DND-41 (cell line): Measurements from ENCODE around the gene SHROOM3.

Experiments
- ATAC-seq: fragments of 200-7000 bp; cut with Tn5 transposase; 3 replicates; pipeline ENCODE4 v1.9.1; 2021; ENCODE audit warnings: low read depth; ENCODE audit not compliant: insufficient read depth
- DNase-seq: peaks from one replicate; pipeline ENCODE4 v3.0.0-alpha.2; 2020
- H2AFZ ChIP-seq: 2 replicates; pipeline ENCODE4 v1.6.0; 2012; ENCODE audit warnings: low read depth, low read length
- H3K27ac ChIP-seq: 2 replicates; pipeline ENCODE4 v1.5.1; 2012; ENCODE audit warnings: low read length, inconsistent platforms
- H3K27me3 ChIP-seq: fragments of 200-600 bp; sonication (generic); 2 replicates; pipeline ENCODE4 v1.6.0; 2012; ENCODE audit warnings: low read length, mild to moderate bottlenecking, inconsistent platforms; ENCODE audit not compliant: insufficient read depth, poor library complexity
- H3K36me3 ChIP-seq: 2 replicates; pipeline ENCODE4 v1.5.1; 2012; ENCODE audit warnings: low read length, inconsistent platforms; ENCODE audit not compliant: insufficient read depth
- H3K4me1 ChIP-seq: 2 replicates; pipeline ENCODE4 v1.5.1; 2012; ENCODE audit warnings: mild to moderate bottlenecking, low read length; ENCODE audit not compliant: insufficient read depth
- H3K4me2 ChIP-seq: 2 replicates; pipeline ENCODE4 v1.6.0; 2012; ENCODE audit warnings: mild to moderate bottlenecking, moderate library complexity, low read length, inconsistent platforms; ENCODE audit not compliant: insufficient read depth
- H3K4me3 ChIP-seq, 2 experiments: fragments of 200-600 bp in 1 of 2; shearing (Covaris generic) in 1 of 2; 2 replicates each; pipeline ENCODE4 v1.5.1; 2012 to 2016; ENCODE audit warnings: inconsistent platforms in 2 of 2, low read length in 2 of 2, mild to moderate bottlenecking in 2 of 2, low read depth in 1 of 2, moderate library complexity in 1 of 2
- H3K79me2 ChIP-seq: 2 replicates; pipeline ENCODE4 v1.6.0; 2012; ENCODE audit warnings: low read length, inconsistent platforms; ENCODE audit not compliant: insufficient read depth
- H3K9ac ChIP-seq: 2 replicates; pipeline ENCODE4 v1.6.0; 2012; ENCODE audit warnings: low read depth, mild to moderate bottlenecking, inconsistent platforms, low read length, moderate library complexity
- H3K9me3 ChIP-seq: 2 replicates; pipeline ENCODE4 v1.5.1; 2012; ENCODE audit warnings: low read length, moderate library complexity, mild to moderate bottlenecking, inconsistent platforms; ENCODE audit not compliant: insufficient read depth, severe bottlenecking
- H4K20me1 ChIP-seq: 2 replicates; pipeline ENCODE4 v1.6.0; 2012; ENCODE audit warnings: low read length; ENCODE audit not compliant: insufficient read depth
- EZH2 ChIP-seq: IDR thresholded peaks from 3 replicates; pipeline ENCODE4 v1.6.1; 2012; ENCODE audit warnings: borderline replicate concordance, low read depth, mild to moderate bottlenecking, moderate library complexity, low read length, inconsistent platforms; ENCODE audit not compliant: severe bottlenecking
- TF ChIP-seq, protein P1 (sequence below): IDR thresholded peaks from 2 replicates; pipeline ENCODE4 v1.5.1; 2012; ENCODE audit warnings: borderline replicate concordance, low read length, moderate library complexity, mild to moderate bottlenecking; ENCODE audit not compliant: poor library complexity, severe bottlenecking; ENCODE audit errors: extremely low read depth

Gene SHROOM3

GRCh38 chr4:76515975-76516843 lies 81.2 kb downstream of the SHROOM3 start:
- H3K4me3 ChIP-seq, result no peak overlapping the region
- TF ChIP-seq EZH2, result no peak
- TF ChIP-seq, protein P1, sequence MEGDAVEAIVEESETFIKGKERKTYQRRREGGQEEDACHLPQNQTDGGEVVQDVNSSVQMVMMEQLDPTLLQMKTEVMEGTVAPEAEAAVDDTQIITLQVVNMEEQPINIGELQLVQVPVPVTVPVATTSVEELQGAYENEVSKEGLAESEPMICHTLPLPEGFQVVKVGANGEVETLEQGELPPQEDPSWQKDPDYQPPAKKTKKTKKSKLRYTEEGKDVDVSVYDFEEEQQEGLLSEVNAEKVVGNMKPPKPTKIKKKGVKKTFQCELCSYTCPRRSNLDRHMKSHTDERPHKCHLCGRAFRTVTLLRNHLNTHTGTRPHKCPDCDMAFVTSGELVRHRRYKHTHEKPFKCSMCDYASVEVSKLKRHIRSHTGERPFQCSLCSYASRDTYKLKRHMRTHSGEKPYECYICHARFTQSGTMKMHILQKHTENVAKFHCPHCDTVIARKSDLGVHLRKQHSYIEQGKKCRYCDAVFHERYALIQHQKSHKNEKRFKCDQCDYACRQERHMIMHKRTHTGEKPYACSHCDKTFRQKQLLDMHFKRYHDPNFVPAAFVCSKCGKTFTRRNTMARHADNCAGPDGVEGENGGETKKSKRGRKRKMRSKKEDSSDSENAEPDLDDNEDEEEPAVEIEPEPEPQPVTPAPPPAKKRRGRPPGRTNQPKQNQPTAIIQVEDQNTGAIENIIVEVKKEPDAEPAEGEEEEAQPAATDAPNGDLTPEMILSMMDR, result no peak
- H3K79me2 ChIP-seq, result no peaks in the 10 kb centered on the region
- ATAC-seq, result no peak
- no peaks in the 10 kb centered on the region for H3K4me1 ChIP-seq
- H3K4me2 ChIP-seq, result no peak overlapping the region
- no peak for DNase-seq
- no peak overlapping the region for H2AFZ ChIP-seq
- H3K36me3 ChIP-seq, result no peaks in the 10 kb centered on the region
- H3K27me3 ChIP-seq, result no peaks in the 10 kb centered on the region
- no peaks in the 10 kb centered on the region for H3K9me3 ChIP-seq
- no peak overlapping the region for H3K9ac ChIP-seq
- no peaks in the 10 kb centered on the region for H4K20me1 ChIP-seq
- H3K27ac ChIP-seq, result no peak overlapping the region

GRCh38 chr4:76518241-76518640 lies 83.2 kb downstream of the SHROOM3 start:
- Histone ChIP-seq H3K27me3 (no peaks in the 10 kb centered on the region), H3K9me3 (peaks cover 3% of the 10 kb centered on the region), H3K79me2 (no peaks in the 10 kb centered on the region), H3K4me2 (no peak overlapping the region), H2AFZ (no peak overlapping the region), H3K4me1 (no peaks in the 10 kb centered on the region), H3K36me3 (no peaks in the 10 kb centered on the region), H3K9ac (no peak overlapping the region), H3K4me3 (no peak overlapping the region), H3K27ac (no peak overlapping the region), H4K20me1 (no peaks in the 10 kb centered on the region)
- ATAC-seq (no peak), DNase-seq (no peak)
- TF ChIP-seq EZH2, result no peak
- TF ChIP-seq, protein P1, result no peak

- no peak overlapping the region for H3K27ac ChIP-seq
- H3K4me2 ChIP-seq, result no peak overlapping the region
- H3K9ac ChIP-seq, result no peak overlapping the region
- no peaks in the 10 kb centered on the region for H3K36me3 ChIP-seq
- peaks cover 3% of the 10 kb centered on the region for H3K9me3 ChIP-seq
- H2AFZ ChIP-seq, result no peak overlapping the region
- no peaks in the 10 kb centered on the region for H3K4me1 ChIP-seq
- H3K27me3 ChIP-seq, result no peaks in the 10 kb centered on the region
- H4K20me1 ChIP-seq, result no peaks in the 10 kb centered on the region
- no peak overlapping the region for H3K4me3 ChIP-seq
- TF ChIP-seq, protein P1, result no peak
- TF ChIP-seq EZH2, result no peak
- H3K79me2 ChIP-seq, result no peaks in the 10 kb centered on the region
- no peak for ATAC-seq
- no peak for DNase-seq
Measured at GRCh38 chr4:76523593-76523992, 88.6 kb downstream of the SHROOM3 start.
